GM12873 (cell line): Measurements from ENCODE around the gene CFAP57.

Experiments used
- CTCF ChIP-seq: IDR thresholded peaks from 2 replicates; pipeline ENCODE4 v1.5.1; 2012; ENCODE audit warnings: low read depth, mild to moderate bottlenecking, moderate library complexity, low read length, control low read depth; ENCODE audit not compliant: insufficient read depth; ENCODE audit errors: missing control alignments

Gene CFAP57

GRCh38 chr1:43246466-43247213 is 74.5 kb downstream of the CFAP57 start:
- TF ChIP-seq CTCF: no peak

GRCh38 chr1:43247256-43247921 is 75.3 kb downstream of the CFAP57 start:
- TF ChIP-seq CTCF: no peak

- TF ChIP-seq CTCF: no peak
These were observed 78.2 kb downstream of the CFAP57 start for GRCh38 chr1:43250351-43250761.

GRCh38 chr1:43251024-43251423 is 78.9 kb downstream of the CFAP57 start:
- no peak for TF ChIP-seq CTCF

GRCh38 chr1:43252225-43252624 is 80.1 kb downstream of the CFAP57 start:
- no peak for TF ChIP-seq CTCF

GRCh38 chr1:43253173-43253572 is 81.0 kb downstream of the CFAP57 start:
- no peak for TF ChIP-seq CTCF

GRCh38 chr1:43253876-43254275 is 81.7 kb downstream of the CFAP57 start:
- TF ChIP-seq CTCF: no peak
